Measurements from ENCODE around the gene ALG14. TPM values are rescaled to one million over a fixed set of nuclear protein-coding genes. Genes with fewer than 3 reads are reported as not detected.

The ALG14 gene
- total RNA-seq, 1 donor, result 4.7 TPM

- no peak for DNase-seq (ENCODE audit: low read depth)
- no peak overlapping the region for H3K4me3 ChIP-seq (ENCODE audit: low read depth, low read length)
- no peak for TF ChIP-seq CTCF (IDR thresholded peaks at IDR 0.05; ENCODE audit: insufficient read depth, low read depth, low read length)
These were observed 86.0 kb downstream of the ALG14 start for GRCh38 chr1:94986783-94987182.

GRCh38 chr1:94983171-94983739 lies 89.5 kb downstream of the ALG14 start:
- DNase-seq (ENCODE audit: low read depth), result peak; percentile 70
- TF ChIP-seq CTCF (IDR thresholded peaks at IDR 0.05; ENCODE audit: insufficient read depth, low read depth, low read length), result no peak
- H3K4me3 ChIP-seq (ENCODE audit: low read depth, low read length), result no peak overlapping the region

GRCh38 chr1:94982398-94982797 lies 90.4 kb downstream of the ALG14 start:
- no peak overlapping the region for H3K4me3 ChIP-seq (ENCODE audit: low read depth, low read length)
- no peak for DNase-seq (ENCODE audit: low read depth)
- TF ChIP-seq CTCF (IDR thresholded peaks at IDR 0.05; ENCODE audit: insufficient read depth, low read depth, low read length), result no peak

- DNase-seq (ENCODE audit: low read depth), result no peak
- H3K4me3 ChIP-seq (ENCODE audit: low read depth, low read length), result no peak overlapping the region
- no peak for TF ChIP-seq CTCF (IDR thresholded peaks at IDR 0.05; ENCODE audit: insufficient read depth, low read depth, low read length)
These were observed 91.2 kb downstream of the ALG14 start for GRCh38 chr1:94981575-94981973.

GRCh38 chr1:94980582-94981574 lies 91.9 kb downstream of the ALG14 start:
- no peak for TF ChIP-seq CTCF (IDR thresholded peaks at IDR 0.05; ENCODE audit: insufficient read depth, low read depth, low read length)
- peak; percentile 96 for DNase-seq (ENCODE audit: low read depth)
- H3K4me3 ChIP-seq (ENCODE audit: low read depth, low read length), result no peak overlapping the region

GRCh38 chr1:94979656-94980581 lies 92.8 kb downstream of the ALG14 start:
- no peak for TF ChIP-seq CTCF (IDR thresholded peaks at IDR 0.05; ENCODE audit: insufficient read depth, low read depth, low read length)
- H3K4me3 ChIP-seq (ENCODE audit: low read depth, low read length), result no peak overlapping the region
- DNase-seq (ENCODE audit: low read depth), result no peak
